GM20000 (cell line): ENCODE data around the gene UTS2.

Experiments used
- DNase-seq: peaks from one replicate; pipeline ENCODE4 v3.0.0; 2012; ENCODE audit warnings: low spot score
- TF ChIP-seq, protein P1 (sequence below): IDR thresholded peaks from 2 replicates; pipeline ENCODE4 v1.5.1; 2012; ENCODE audit warnings: mild to moderate bottlenecking, control low read depth; ENCODE audit errors: extremely low read depth, missing control alignments

Gene UTS2

DNA sequence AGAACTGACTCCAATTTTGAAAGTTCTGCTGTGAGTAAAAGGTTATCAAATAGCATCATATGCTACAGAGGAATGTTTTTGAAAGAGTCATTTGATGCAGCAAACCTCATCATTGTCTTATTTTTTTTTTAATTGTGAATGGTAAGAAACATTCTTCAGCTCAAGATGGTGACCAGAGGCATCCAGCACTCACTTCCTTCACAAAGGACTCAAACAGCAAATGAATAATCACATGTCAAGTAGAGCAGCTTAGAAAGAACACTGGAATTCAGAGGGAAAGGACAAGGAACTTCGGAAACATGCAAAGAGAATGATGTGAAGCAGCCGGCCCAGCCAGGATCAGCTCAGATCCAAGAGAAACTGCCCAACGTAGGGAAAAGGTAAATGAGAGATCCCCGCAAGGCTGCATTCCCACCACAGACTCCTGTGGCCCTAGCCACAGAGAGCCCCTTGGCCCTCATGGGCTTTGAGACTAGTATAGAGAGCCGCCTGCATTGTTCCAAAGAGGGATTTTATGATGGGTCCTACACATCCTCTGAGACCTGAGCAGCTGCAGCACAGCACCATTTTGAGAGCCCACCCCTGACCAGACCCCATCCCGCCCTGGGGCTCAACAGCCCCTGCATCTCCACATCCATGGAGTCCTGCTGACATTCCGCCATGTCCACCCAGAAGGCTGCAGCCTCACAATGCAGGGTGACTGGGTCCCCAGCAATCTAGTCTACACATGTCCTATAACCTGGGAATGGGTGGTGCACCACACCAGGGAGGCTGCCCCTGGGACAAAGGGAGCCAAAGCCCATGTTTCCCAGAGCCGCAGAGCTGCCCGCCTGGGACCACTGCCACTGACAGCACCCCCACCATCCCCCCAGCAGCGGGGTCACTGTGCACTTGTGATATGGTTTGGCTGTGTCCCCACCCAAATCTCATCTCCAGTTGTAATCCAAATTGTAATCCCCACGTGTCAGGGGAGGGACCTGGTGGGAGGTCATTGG lies 21.2 kb upstream of the UTS2 start:
- TF ChIP-seq, protein P1, sequence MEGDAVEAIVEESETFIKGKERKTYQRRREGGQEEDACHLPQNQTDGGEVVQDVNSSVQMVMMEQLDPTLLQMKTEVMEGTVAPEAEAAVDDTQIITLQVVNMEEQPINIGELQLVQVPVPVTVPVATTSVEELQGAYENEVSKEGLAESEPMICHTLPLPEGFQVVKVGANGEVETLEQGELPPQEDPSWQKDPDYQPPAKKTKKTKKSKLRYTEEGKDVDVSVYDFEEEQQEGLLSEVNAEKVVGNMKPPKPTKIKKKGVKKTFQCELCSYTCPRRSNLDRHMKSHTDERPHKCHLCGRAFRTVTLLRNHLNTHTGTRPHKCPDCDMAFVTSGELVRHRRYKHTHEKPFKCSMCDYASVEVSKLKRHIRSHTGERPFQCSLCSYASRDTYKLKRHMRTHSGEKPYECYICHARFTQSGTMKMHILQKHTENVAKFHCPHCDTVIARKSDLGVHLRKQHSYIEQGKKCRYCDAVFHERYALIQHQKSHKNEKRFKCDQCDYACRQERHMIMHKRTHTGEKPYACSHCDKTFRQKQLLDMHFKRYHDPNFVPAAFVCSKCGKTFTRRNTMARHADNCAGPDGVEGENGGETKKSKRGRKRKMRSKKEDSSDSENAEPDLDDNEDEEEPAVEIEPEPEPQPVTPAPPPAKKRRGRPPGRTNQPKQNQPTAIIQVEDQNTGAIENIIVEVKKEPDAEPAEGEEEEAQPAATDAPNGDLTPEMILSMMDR, result no peak
- DNase-seq, result no peak

DNA sequence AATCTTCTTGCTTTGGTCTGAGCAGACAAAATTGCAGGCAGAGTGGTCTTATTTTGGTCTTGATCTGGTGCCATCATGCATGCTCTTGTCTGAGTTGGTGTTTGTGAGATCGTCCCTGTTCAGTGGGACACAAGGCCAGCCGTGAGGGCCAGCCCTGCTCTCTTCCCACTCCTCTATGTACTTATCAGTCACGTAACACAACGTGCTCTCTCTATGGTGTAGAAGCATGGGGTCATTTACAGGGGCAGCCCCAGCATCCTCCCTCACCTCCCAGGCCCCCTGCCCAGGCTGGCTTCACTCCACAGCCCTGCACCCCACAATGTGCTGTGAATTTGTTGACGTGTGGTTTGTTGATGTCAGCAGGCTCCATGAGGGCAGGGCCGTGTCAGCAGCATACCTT lies 18.3 kb upstream of the UTS2 start:
- DNase-seq, result no peak
- TF ChIP-seq, protein P1, result no peak

GRCh38 chr1:7869136-7869920 lies 16.5 kb upstream of the UTS2 start:
- TF ChIP-seq, protein P1, result no peak

DNA sequence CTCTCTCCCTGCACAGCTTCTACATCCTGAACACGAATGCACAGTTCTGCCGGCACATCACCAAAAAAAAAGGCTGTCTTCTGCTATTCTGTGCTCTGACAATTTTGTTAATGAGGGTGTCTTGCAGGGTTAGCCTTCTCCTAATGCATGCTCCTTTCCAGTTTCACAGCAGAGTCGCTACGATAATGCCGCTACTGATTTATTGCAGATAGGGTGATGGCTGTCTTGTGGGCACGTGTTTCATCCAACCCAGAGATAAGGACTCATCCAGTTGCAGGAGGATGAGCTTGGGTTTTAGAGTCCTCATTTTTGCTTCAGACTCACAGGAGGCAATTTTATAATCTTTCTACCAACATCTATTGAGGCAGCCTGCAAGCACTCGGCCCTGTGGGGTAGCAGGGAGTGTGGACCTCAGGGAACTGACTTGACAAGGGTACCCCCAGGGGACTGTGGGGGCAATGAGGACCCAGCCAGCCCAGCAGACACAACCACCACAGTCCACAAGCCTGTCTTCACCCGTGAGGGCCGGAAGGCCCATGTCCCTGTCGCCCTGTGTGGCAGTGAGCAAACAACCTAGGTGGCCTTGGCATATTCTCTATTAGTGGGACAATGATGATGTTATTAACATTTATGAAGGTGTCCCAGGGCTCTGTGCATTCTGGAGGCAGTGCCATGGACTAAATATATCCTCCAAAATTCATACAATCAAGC lies 15.4 kb upstream of the UTS2 start:
- TF ChIP-seq, protein P1, result no peak
- DNase-seq, result no peak

More at GRCh38 chr1:7869136-7869920, 16.5 kb upstream of the UTS2 start:
- no peak for DNase-seq

DNA sequence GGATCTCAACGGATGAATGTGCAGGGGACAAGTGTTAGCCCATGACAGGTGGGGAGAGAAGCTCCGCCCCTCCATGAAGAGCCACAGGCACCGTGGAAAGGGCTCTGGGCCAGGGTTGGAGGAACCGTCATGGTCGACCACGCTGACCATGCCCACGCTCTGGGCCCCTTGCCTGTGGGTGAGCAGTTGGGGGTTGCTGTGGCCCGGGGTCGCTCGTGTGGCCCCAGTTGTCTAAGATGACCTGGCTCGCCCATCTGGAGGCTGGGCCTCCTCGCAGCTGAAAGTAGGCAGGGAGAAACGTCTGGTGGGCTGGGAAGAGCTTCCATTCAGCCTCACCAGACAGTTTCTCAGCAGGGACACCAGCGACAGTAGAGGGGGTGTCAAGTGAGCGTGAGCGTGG lies 13.1 kb upstream of the UTS2 start:
- TF ChIP-seq, protein P1, result no peak
- no peak for DNase-seq

- DNase-seq, result no peak
- TF ChIP-seq, protein P1, result no peak
These were observed 11.0 kb upstream of the UTS2 start for GRCh38 chr1:7863756-7864328.
